HUES48 (cell line): ENCODE results near the gene RRP15.

Source experiments
- H3K27ac ChIP-seq: one replicate; pipeline ENCODE4 v1.7.0; 2013; ENCODE audit warnings: low read depth, low read length, inconsistent platforms
- H3K27me3 ChIP-seq: 2 replicates; pipeline ENCODE4 v1.6.1; 2013; ENCODE audit warnings: mild to moderate bottlenecking, low read length; ENCODE audit not compliant: control insufficient read depth, insufficient read depth
- H3K36me3 ChIP-seq: 2 replicates; pipeline ENCODE4 v1.6.1; 2013; ENCODE audit warnings: low read length; ENCODE audit not compliant: control insufficient read depth, insufficient read depth
- H3K4me1 ChIP-seq: 2 replicates; pipeline ENCODE4 v1.6.1; 2013; ENCODE audit warnings: mild to moderate bottlenecking, low read length; ENCODE audit not compliant: control insufficient read depth, insufficient read depth
- H3K4me3 ChIP-seq: 2 replicates; pipeline ENCODE4 v1.5.1; 2013; ENCODE audit warnings: mild to moderate bottlenecking, low read depth, low read length
- H3K9ac ChIP-seq: 2 replicates; pipeline ENCODE4 v1.6.1; 2013; ENCODE audit warnings: mild to moderate bottlenecking, low read depth, low read length, moderate library complexity
- H3K9me3 ChIP-seq: 2 replicates; pipeline ENCODE4 v1.6.1; 2013; ENCODE audit warnings: low read length; ENCODE audit not compliant: control insufficient read depth, insufficient read depth

RRP15 gene

DNA sequence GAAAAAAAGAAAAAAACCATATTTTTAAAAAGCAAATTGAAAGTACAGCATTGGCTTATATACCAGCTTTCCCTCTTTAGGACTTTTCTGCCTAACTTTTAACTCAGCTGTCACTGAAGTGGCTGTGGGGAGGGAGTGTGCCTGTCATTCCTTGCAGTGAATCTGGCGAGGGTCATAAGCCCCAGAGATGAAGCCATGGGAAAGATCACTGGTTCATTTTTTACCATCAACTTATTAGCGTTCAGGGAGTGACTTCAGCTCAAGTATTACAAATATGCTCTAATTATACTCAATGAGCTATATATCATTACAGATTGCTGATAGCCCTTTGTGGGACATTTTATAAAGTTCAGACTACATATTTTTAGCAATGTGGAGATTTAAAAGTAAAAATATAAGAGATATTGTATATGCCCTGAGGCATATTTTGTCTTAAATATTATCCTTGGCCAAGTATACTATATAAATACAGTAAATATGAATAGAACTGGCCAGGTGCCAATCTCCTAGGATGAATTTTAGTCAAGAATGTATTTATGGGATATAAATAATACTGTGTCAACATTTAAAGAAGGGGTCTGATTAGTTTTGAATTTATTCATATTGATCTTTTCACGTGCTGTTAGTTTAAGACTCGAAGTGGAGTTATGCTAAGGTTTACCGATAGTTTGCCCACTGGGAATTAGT, 64.4 kb downstream of the RRP15 start:
- Histone ChIP-seq H3K9ac (no peak overlapping the region), H3K4me3 (no peak overlapping the region), H3K27me3 (peaks cover 31% of the 10 kb centered on the region)

DNA sequence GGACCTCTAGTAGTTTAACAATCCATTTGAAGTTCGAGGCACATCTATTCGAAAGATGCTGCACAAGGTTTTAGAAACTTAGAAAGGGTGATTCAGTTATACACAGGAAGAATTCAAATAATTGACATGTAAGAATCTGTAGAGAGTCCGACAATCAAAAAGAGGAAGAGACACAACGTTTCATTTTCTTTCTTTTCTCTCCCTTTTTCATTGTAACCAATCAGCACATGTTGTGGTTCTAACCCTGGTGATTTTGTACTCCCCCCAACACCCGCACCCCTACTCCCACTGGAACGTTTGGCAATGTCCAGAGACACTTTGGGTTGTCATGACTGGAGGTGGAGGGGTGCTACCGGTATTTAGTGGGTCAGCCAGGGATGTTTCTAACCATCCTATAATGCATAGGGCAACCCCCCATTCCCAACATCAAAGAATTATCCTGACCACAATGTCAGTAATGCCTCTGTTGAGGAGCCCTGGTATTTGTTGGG, 65.0 kb downstream of the RRP15 start:
- peaks cover 30% of the 10 kb centered on the region for H3K4me1 ChIP-seq
- no peaks in the 10 kb centered on the region for H3K36me3 ChIP-seq
- H3K9ac ChIP-seq, result no peak overlapping the region
- peaks cover 25% of the 10 kb centered on the region for H3K27me3 ChIP-seq
- no peaks in the 10 kb centered on the region for H3K9me3 ChIP-seq
- H3K4me3 ChIP-seq, result no peak overlapping the region
- no peak overlapping the region for H3K27ac ChIP-seq

More for the DNA sequence above, 64.4 kb downstream of the RRP15 start:
- Histone ChIP-seq H3K4me1 (peaks cover 34% of the 10 kb centered on the region), H3K27ac (no peak overlapping the region), H3K9me3 (no peaks in the 10 kb centered on the region), H3K36me3 (no peaks in the 10 kb centered on the region)

DNA sequence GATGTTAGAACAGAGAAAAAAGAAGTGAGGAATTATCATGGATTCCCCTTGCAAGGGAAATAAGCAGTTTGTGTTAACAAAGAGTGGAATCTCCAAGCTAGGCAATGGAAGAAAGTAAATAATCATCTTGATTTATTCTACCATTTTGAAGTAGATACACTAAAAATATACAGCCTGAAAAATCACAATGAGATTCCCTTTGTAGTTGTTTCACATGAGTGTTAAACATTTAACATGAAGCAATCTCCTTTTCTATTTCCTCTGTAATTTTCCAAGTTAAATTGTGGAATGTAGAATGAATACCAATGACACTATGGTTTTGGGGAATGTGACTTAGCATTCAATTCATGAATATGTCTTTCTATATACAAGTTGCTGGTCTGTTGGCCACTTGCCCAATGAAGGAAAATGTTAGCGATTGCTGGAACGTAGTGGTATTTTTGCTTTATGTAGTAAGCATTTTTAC, 65.7 kb downstream of the RRP15 start:
- H3K36me3 ChIP-seq, result no peaks in the 10 kb centered on the region
- H3K9ac ChIP-seq, result peak overlapping the region; percentile 33; the same call in 1 of the 2 replicates
- peaks cover 18% of the 10 kb centered on the region for H3K27me3 ChIP-seq
- H3K4me1 ChIP-seq, result peaks cover 37% of the 10 kb centered on the region
- no peaks in the 10 kb centered on the region for H3K9me3 ChIP-seq
- H3K27ac ChIP-seq, result no peak overlapping the region
- H3K4me3 ChIP-seq, result no peak overlapping the region

DNA sequence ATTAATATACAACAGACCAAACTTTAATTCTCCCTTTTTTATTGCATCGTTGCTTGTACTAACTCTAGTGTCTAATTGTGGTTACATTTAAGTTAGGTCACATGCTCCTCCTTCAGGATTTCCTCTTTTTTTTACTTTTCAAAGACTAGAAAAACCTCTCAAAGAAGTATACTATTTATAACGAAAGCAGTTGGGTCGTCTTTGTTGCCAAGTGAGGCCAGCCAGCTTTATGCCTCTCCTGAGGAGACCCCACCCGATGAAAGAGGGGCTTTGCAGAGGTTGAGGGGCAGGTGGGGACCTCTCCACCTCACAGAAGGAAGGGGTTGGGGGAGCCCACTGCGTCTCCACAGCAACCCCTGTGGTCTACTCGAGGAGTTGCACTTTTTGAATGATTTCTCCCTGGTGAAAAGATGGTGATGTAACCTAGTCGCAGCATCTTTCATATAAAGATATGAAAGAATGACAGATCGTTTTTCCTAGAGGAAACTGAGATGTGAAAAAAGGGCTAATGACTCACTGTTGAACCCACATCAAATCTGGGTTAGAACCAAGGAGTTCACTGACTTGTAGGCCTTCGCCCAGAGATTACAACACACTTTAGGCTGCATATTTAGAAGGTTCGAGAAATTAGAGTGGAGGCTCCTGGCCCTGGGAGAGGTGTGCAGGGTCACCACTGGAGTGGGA, 66.4 kb downstream of the RRP15 start:
- Histone ChIP-seq H3K4me1 (peaks cover 35% of the 10 kb centered on the region), H3K9ac (no peak overlapping the region), H3K36me3 (no peaks in the 10 kb centered on the region), H3K4me3 (no peak overlapping the region; the same call in 1 of the 2 replicates), H3K27ac (no peak overlapping the region), H3K27me3 (peaks cover 11% of the 10 kb centered on the region), H3K9me3 (no peaks in the 10 kb centered on the region)

DNA sequence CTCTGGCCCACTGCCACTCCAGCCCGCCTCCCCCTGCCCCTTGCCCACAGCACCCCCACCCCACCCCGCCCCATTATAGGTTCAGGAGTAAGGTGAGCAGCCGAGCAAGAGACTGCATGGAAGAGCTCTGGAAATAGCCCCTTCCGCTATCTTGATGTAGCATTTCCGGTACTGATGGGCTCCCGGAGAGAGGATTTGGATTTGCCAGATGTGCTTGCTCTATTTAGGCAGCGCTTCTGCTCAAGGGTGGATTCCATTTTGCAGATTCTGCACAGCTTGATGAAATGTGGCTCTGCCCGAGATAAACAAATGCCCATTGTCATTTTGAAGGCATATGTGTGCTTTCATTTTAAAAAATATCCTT, 67.0 kb downstream of the RRP15 start:
- H3K36me3 ChIP-seq, result no peaks in the 10 kb centered on the region
- no peak overlapping the region for H3K4me3 ChIP-seq
- H3K9me3 ChIP-seq, result no peaks in the 10 kb centered on the region
- H3K9ac ChIP-seq, result no peak overlapping the region
- no peak overlapping the region for H3K27ac ChIP-seq
- peaks cover 6% of the 10 kb centered on the region; the same call in 1 of the 2 replicates for H3K27me3 ChIP-seq
- peaks cover 35% of the 10 kb centered on the region for H3K4me1 ChIP-seq

DNA sequence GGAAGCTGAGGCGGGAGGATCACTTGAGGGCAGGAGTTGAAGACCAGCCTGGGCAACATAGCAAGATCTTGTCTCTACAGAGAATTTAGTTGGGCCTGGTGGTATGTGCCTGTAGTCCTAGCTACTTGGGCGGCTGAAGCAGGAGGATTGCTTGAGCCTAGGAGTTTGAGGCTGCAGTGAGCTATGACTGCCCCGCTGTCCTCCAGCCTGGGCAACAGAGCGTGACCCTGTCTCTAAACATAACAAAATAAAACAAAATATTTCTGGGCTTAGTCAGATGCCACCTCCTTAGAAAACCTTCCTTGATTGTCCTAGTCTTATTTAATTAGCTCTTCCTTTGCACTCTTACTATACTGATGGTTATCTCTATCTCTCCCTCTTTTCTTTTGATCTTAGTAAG, 68.6 kb downstream of the RRP15 start:
- H3K4me1 ChIP-seq, result peaks cover 26% of the 10 kb centered on the region
- no peak overlapping the region for H3K9ac ChIP-seq
- H3K4me3 ChIP-seq, result no peak overlapping the region
- no peaks in the 10 kb centered on the region for H3K9me3 ChIP-seq
- no peaks in the 10 kb centered on the region for H3K27me3 ChIP-seq
- no peaks in the 10 kb centered on the region for H3K36me3 ChIP-seq
- H3K27ac ChIP-seq, result no peak overlapping the region

DNA sequence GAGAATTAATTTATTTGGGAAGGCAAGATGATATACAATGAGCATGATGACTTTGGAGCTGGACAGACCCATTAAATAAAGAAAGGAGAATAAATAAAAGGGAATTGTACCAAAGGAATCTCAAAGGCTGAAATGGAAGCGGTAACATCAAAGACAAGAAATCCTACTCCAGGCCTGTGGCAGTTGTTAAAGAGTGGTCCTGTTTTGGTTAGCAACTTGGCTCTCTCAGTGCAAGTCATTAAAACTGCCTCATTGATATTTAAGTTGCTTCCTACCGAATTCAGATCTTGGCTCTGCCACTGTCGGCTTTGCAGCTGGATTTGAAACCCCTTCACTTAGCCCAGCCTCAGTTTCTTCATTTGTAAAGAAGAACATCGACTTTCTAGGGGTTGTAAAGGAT, 70.2 kb downstream of the RRP15 start:
- no peak overlapping the region for H3K4me3 ChIP-seq
- H3K27me3 ChIP-seq, result no peaks in the 10 kb centered on the region
- H3K4me1 ChIP-seq, result peaks cover 25% of the 10 kb centered on the region
- no peaks in the 10 kb centered on the region for H3K36me3 ChIP-seq
- no peaks in the 10 kb centered on the region for H3K9me3 ChIP-seq
- no peak overlapping the region for H3K27ac ChIP-seq
- H3K9ac ChIP-seq, result no peak overlapping the region

DNA sequence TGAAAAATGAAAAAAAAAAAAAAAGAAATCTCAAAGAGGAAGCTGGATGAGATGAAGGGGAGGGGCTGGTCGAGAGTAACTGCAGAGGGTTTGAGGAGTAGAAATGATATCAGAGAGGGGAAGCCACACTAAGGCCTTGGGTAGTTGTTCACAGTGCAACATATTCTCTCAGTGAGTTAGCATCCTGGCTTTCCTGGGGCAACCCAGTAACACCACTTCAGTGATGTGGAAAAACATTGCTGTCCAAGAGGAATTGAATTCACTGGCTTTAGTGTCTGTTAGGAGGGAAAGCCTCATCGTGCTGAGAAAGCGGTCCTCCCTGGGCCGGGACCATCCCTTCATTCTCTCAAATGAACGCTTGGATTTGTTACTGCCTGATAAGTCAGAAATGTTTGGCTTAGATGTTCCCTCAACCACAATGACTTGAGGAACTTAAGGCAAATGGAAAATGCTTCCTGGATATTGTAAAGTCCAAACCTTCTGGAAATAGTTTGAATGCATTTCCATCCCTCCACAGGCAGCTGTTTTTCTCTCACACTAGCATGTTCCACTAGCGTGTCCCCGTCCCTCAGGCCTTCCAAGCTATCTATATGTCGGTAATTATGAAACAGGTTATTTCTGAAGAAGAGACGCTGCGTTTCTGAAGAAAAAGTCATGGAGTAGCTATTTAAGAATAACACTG, 72.3 kb downstream of the RRP15 start:
- no peak overlapping the region for H3K4me3 ChIP-seq
- H3K9ac ChIP-seq, result no peak overlapping the region
- H3K4me1 ChIP-seq, result peaks cover 8% of the 10 kb centered on the region; the same call in 1 of the 2 replicates
- no peaks in the 10 kb centered on the region for H3K27me3 ChIP-seq
- no peaks in the 10 kb centered on the region for H3K36me3 ChIP-seq
- no peak overlapping the region for H3K27ac ChIP-seq
- H3K9me3 ChIP-seq, result no peaks in the 10 kb centered on the region

DNA sequence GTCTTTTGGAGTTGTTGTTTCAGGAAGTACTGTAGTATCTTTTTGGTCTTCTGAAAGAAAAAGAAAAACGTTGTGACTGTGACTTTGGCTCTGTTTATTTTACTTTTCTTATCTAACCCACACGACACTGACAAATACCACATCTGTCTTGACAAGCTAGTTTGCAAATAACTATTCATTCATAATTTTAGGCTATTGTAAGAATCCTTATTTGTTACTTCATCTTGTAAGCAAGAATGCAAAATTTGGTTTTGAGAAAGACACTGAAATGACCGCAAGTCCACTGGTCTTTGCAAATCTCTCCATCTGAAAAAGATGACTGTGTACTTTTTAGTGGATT, 72.8 kb downstream of the RRP15 start:
- no peak overlapping the region for H3K4me3 ChIP-seq
- H3K9ac ChIP-seq, result no peak overlapping the region
- H3K27me3 ChIP-seq, result no peaks in the 10 kb centered on the region
- H3K27ac ChIP-seq, result no peak overlapping the region
- no peaks in the 10 kb centered on the region for H3K36me3 ChIP-seq
- peaks cover 8% of the 10 kb centered on the region; the same call in 1 of the 2 replicates for H3K4me1 ChIP-seq
- H3K9me3 ChIP-seq, result no peaks in the 10 kb centered on the region

DNA sequence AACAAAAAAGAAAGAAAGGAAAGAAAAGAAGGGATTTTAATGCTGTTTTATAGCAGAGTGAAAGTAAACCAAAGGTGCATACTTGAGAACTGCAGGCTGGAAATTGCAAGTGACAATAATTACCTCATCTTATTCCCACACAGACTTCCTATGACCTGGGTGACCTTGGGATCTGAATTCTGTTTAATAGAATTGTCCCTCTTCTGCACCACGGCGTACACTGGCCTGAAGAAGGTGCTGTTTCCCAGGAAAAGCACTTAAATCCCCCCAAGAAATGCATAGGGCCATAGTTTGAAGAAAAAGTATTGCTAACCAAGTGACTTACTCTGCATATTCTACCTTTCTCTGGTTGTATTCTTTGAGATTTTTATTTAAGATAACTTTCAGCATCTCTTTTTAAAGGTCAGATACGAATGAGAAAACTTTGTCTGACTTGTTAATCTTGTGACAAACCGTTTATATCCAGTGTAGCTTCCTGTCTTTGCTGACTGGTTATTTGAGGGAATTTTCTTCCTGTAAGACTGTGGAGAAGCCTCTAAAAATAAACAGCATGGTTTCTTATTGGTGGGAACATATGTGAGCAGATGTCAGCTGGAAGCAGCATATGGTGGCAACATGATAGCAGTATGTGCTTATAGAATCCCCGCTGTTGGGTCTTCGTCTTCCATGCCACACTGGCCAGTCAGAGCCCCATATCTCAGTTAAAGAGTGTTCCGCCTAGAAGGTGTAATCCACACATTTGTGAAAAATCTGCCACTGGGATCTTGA, 76.4 kb downstream of the RRP15 start:
- H3K4me1 ChIP-seq, result no peaks in the 10 kb centered on the region

More for the DNA sequence above, 76.4 kb downstream of the RRP15 start:
- Histone ChIP-seq H3K9ac (no peak overlapping the region), H3K27ac (no peak overlapping the region), H3K36me3 (no peaks in the 10 kb centered on the region), H3K4me3 (no peak overlapping the region), H3K9me3 (no peaks in the 10 kb centered on the region), H3K27me3 (no peaks in the 10 kb centered on the region)
